Aorta (tissue), 5 donors: ENCODE data around the gene OR2T11. TPM values are rescaled to one million over a fixed set of nuclear protein-coding genes. Genes with fewer than 3 reads are reported as not detected.
"Not testable (repeated sequence)": the region's sequence is repeated elsewhere in the genome, so short reads cannot be mapped to it uniquely, and the experiment has no call there.

Source experiments
- ATAC-seq: fragments of 200-7000 bp; cut with Tn5 transposase; one replicate; pipeline ENCODE4 v1.9.1; 2022; ENCODE audit warnings: moderate library complexity; ENCODE audit not compliant: low FRiP score
- DNase-seq, 2 donors: peaks; one replicate each; pipeline ENCODE4 v3.0.0-alpha.2; 2020
- H3K27ac ChIP-seq, 2 donors: one replicate each; pipeline ENCODE4 v1.5.1; 2013; ENCODE audit warnings: low read length in 2 of 2, mild to moderate bottlenecking in 2 of 2, moderate library complexity in 2 of 2, control low read depth in 1 of 2, inconsistent platforms in 1 of 2, low read depth in 1 of 2
- H3K27me3 ChIP-seq, 2 donors: one replicate each; pipeline ENCODE4 v1.6.1; 2013; ENCODE audit warnings: control low read depth in 1 of 2, low read length in 1 of 2, mild to moderate bottlenecking in 1 of 2, moderate library complexity in 1 of 2; ENCODE audit not compliant: insufficient read depth in 2 of 2, control insufficient read depth in 1 of 2
- H3K36me3 ChIP-seq, 2 donors: one replicate each; pipeline ENCODE4 v1.6.1; 2013; ENCODE audit warnings: control low read depth in 1 of 2, low read length in 1 of 2, mild to moderate bottlenecking in 1 of 2; ENCODE audit not compliant: insufficient read depth in 2 of 2, control insufficient read depth in 1 of 2
- H3K4me1 ChIP-seq, 2 donors: one replicate each; pipeline ENCODE4 v1.6.1; 2013; ENCODE audit warnings: low read length in 2 of 2, control low read depth in 1 of 2, mild to moderate bottlenecking in 1 of 2, moderate library complexity in 1 of 2; ENCODE audit not compliant: insufficient read depth in 2 of 2, control insufficient read depth in 1 of 2
- H3K4me3 ChIP-seq, 2 donors: one replicate each; pipeline ENCODE4 v1.5.1; 2013; ENCODE audit warnings: low read length in 2 of 2, control low read depth in 1 of 2, mild to moderate bottlenecking in 1 of 2
- H3K9me3 ChIP-seq: one replicate; pipeline ENCODE4 v1.6.1; 2013; ENCODE audit warnings: mild to moderate bottlenecking, low read length; ENCODE audit not compliant: control insufficient read depth
- WGBS, 2 donors: extraction: QIAGEN DNeasy Blood & Tissue Kit; methylation state at CpG; one replicate each; pipeline ENCODE4 v1.1.7; 2013; 5-methylcytosine and 5-hydroxymethylcytosine counted together
- intact Hi-C, 2 donors: fragments of 100-400 bp; cut with DNase I; formaldehyde crosslinking; loops; one replicate each; pipeline versions ENCODE4 v1.14.2 to v1.15.0; 2022
- polyA plus RNA-seq, 2 donors: library from polyadenylated mRNA; stranded (reverse); fragments of 200-250 nt; gene quantifications; one replicate each; pipeline ENCODE4 v1.2.3, GENCODE V29; 2013
- total RNA-seq, 2 donors: library from RNA; stranded (reverse); fragmentation: NEBNext Ultra II Directional; extraction: Animal tissue kit (Norgen Biotek cat#: 25700); gene quantifications; one replicate each; pipeline ENCODE4 v1.2.1, GENCODE V29; 2021
- donor health status: healthy with polysubstance abuse.
- donor health status: Bipolar disorder and iron deficiency.
- donor health status: DM: no; HTN: no; CAD: no.
- donor health status: DM: no; HTN: no; CAD: no.
- donor health status: DM: yes; HTN: yes; CAD: no.

Gene OR2T11
- total and polyA plus RNA-seq, 4 donors: not detected

GRCh38 chr1:248574657-248575056, 60.2 kb downstream of the OR2T11 start, which contains the start of gene OR2T34:
Gene OR2T34 (minus strand): TSS chr1:248574757. CDS start chr1:248574757, 0 bp downstream.
- H3K36me3 ChIP-seq, H3K4me3 ChIP-seq, H3K9me3 ChIP-seq, intact Hi-C loops, H3K27me3 ChIP-seq, ATAC-seq, H3K27ac ChIP-seq, DNase-seq, H3K4me1 ChIP-seq: not testable (repeated sequence)
- 56 to 86% methylated on average over 3 of the region's 3 CpGs for WGBS, 2 donors

GRCh38 chr1:248573856-248574255, 61.0 kb downstream of the OR2T11 start:
- H3K36me3 ChIP-seq, DNase-seq, H3K4me1 ChIP-seq, H3K27me3 ChIP-seq, H3K27ac ChIP-seq, ATAC-seq, intact Hi-C loops, H3K4me3 ChIP-seq, H3K9me3 ChIP-seq: not testable (repeated sequence)
- WGBS, 2 donors: 82 to 90% methylated on average over 2 to 6 of the region's 8 CpGs

Other genes with a start within 250 kb of the OR2T11 start
- gene OR2T1, start 232.0 kb downstream of the OR2T11 start, total RNA-seq: not detected
- gene OR2T1, start 232.0 kb downstream of the OR2T11 start, polyA plus RNA-seq: under 1 TPM in 1 of 2 donors, not detected in 1; 0.63 TPM
- not detected for gene OR2T2, start 189.5 kb downstream of the OR2T11 start, total RNA-seq
- not detected for gene OR2T2, start 189.5 kb downstream of the OR2T11 start, polyA plus RNA-seq
- not detected for gene OR2T3, start 161.7 kb downstream of the OR2T11 start, total RNA-seq
- not detected for gene OR2T3, start 161.7 kb downstream of the OR2T11 start, polyA plus RNA-seq
- not detected for gene OR2T5, start 146.5 kb downstream of the OR2T11 start, total RNA-seq
- not detected for gene OR2T5, start 146.5 kb downstream of the OR2T11 start, polyA plus RNA-seq
- gene OR2G6, start 127.0 kb downstream of the OR2T11 start, total RNA-seq: not detected
- not detected for gene OR2G6, start 127.0 kb downstream of the OR2T11 start, polyA plus RNA-seq
- gene OR2T29, start 72.3 kb downstream of the OR2T11 start, total RNA-seq: not detected
- gene OR2T29, start 72.3 kb downstream of the OR2T11 start, polyA plus RNA-seq: not detected
- gene OR2T34, start 60.3 kb downstream of the OR2T11 start, total RNA-seq: not detected
- not detected for gene OR2T34, start 60.3 kb downstream of the OR2T11 start, polyA plus RNA-seq
- not detected for gene OR2T10, start 37.4 kb downstream of the OR2T11 start, total RNA-seq
- not detected for gene OR2T10, start 37.4 kb downstream of the OR2T11 start, polyA plus RNA-seq
- not detected for gene OR2T35, start 10.2 kb upstream of the OR2T11 start, total RNA-seq
- not detected for gene OR2T35, start 10.2 kb upstream of the OR2T11 start, polyA plus RNA-seq
- gene OR2T27, start 20.4 kb upstream of the OR2T11 start, total RNA-seq: not detected
- gene OR2T27, start 20.4 kb upstream of the OR2T11 start, polyA plus RNA-seq: not detected
- not detected for gene OR14I1, start 67.7 kb upstream of the OR2T11 start, total RNA-seq
- gene OR14I1, start 67.7 kb upstream of the OR2T11 start, polyA plus RNA-seq: not detected
- gene LYPD8, start 120.7 kb upstream of the OR2T11 start, total RNA-seq: not detected
- gene LYPD8, start 120.7 kb upstream of the OR2T11 start, polyA plus RNA-seq: 1 to 10 TPM; 1.4 to 4.8 TPM
- 10 to 100 TPM; 21.4 to 25.1 TPM for gene SH3BP5L, start 190.8 kb upstream of the OR2T11 start, total RNA-seq
- 10 to 100 TPM; 11.8 to 16.6 TPM for gene SH3BP5L, start 190.8 kb upstream of the OR2T11 start, polyA plus RNA-seq
- 10 to 100 TPM; 18.7 to 30.5 TPM for gene ZNF672, start 203.1 kb upstream of the OR2T11 start, total RNA-seq
- gene ZNF672, start 203.1 kb upstream of the OR2T11 start, polyA plus RNA-seq: 10 to 100 TPM in 1 of 2 donors, 1 to 10 TPM in 1; 5.1 to 11.0 TPM
- 10 to 100 TPM; 20.7 to 41.3 TPM for gene ZNF692, start 224.0 kb upstream of the OR2T11 start, total RNA-seq
- 100 to 1,000 TPM in 1 of 2 donors, 10 to 100 TPM in 1; 10.3 to 176 TPM for gene ZNF692, start 224.0 kb upstream of the OR2T11 start, polyA plus RNA-seq